ENCODE data around the gene SPOCK1. TPM values are rescaled to one million over a fixed set of nuclear protein-coding genes. Genes with fewer than 3 reads are reported as not detected.

Gene SPOCK1
- total and polyA plus RNA-seq, 2 of the 4 experiments (the other 2 are of a cell fraction), result 5.0 to 20.3 TPM

GRCh38 chr5:137145721-137146120 is 353.4 kb downstream of the SPOCK1 start:
- no peak for DNase-seq

More at GRCh38 chr5:137145721-137146120, 353.4 kb downstream of the SPOCK1 start:
- ChIA-PET CTCF (no interaction called here), POLR2A (ENCODE audit: unreplicated experiment) (no interaction called here)
- H3K4me1 ChIP-seq (ENCODE audit: control insufficient read depth, insufficient read depth, low read length), result peaks cover 24% of the 10 kb centered on the region
- H2BK120ac ChIP-seq (ENCODE audit: low read depth, low read length), result peak overlapping the region; percentile 80
- no peaks in the 10 kb centered on the region for H3K27me3 ChIP-seq (ENCODE audit: control insufficient read depth, insufficient read depth, low read length)
- peak overlapping the region; percentile 21; the same call in 1 of the 2 replicates for H2AK5ac ChIP-seq (ENCODE audit: low read depth, low read length)
- H3K27ac ChIP-seq (ENCODE audit: insufficient read depth, low read length), result no peak overlapping the region
- TF ChIP-seq NFE2L2 (IDR thresholded peaks at IDR 0.05; ENCODE audit: low read depth, low read length) (no peak), POLR2A (IDR thresholded peaks at IDR 0.05; ENCODE audit: low read depth, low read length) (no peak; the same call in 1 of the 2 replicates)
- no peak overlapping the region for H3K9ac ChIP-seq (ENCODE audit: low read depth, low read length)
- peak overlapping the region; percentile 9; the same call in 1 of the 2 replicates for H3K56ac ChIP-seq (ENCODE audit: extremely low read depth, insufficient read depth, low read length)
- peak overlapping the region; percentile 51; the same call in 1 of the 2 replicates for H4K91ac ChIP-seq (ENCODE audit: insufficient read depth, low read depth, low read length)
- peak overlapping the region; percentile 47 for H2AK9ac ChIP-seq (replicated peaks; ENCODE audit: low read depth, low read length, poor library complexity)
- in situ Hi-C loops (cut with MboI; ENCODE audit: low sequenced_read_pairs), result no loop called here
- H4K20me1 ChIP-seq (ENCODE audit: insufficient read depth, low read length), result no peaks in the 10 kb centered on the region
- no peak for ATAC-seq (ENCODE audit: low read depth)
- WGBS, 2 experiments (ENCODE audit: extremely low coverage in 2 of 2, insufficient read length in 1 of 2), result no CpG with 5 or more reads among the region's 2 CpGs
- no TSS peak for BruUV-seq (replicated peaks)
- H4K5ac ChIP-seq (ENCODE audit: low read depth, low read length), result peak overlapping the region; percentile 7; the same call in 1 of the 2 replicates
- H2BK5ac ChIP-seq (ENCODE audit: low read depth, low read length, poor library complexity, severe bottlenecking), result peak overlapping the region; percentile 67
- intact Hi-C loops (cut with micrococcal nuclease), result no loop called here
- H3K18ac ChIP-seq (ENCODE audit: low read depth, low read length), result peak overlapping the region; percentile 16; the same call in 1 of the 2 replicates
- H2BK15ac ChIP-seq (ENCODE audit: low read depth, low read length), result peak overlapping the region; percentile 25; the same call in 2 of the 3 replicates
- H3K14ac ChIP-seq (replicated peaks; ENCODE audit: low read depth, low read length), result no peak overlapping the region
- no peak overlapping the region for H3K4me2 ChIP-seq (ENCODE audit: low read depth, low read length)
- peak overlapping the region; percentile 67 for H2AFZ ChIP-seq (replicated peaks; ENCODE audit: low read length, poor library complexity)
- no peaks in the 10 kb centered on the region for H3K9me3 ChIP-seq (ENCODE audit: control insufficient read depth, insufficient read depth, low read length)
- peak overlapping the region in 1 of 2 experiments; percentile 45; a peak in 2 of 4 replicates for H4K8ac ChIP-seq (ENCODE audit: low read depth in 2 of 2, low read length in 2 of 2)
- peak overlapping the region; percentile 71 for H3K4ac ChIP-seq (ENCODE audit: low read depth, low read length)
- H3K4me3 ChIP-seq (ENCODE audit: insufficient read depth, low read depth, low read length), result no peak overlapping the region
- dilution Hi-C loops (cut with HindIII; ENCODE audit: low sequenced_read_pairs, unreplicated experiment), result no loop called here
- H3K79me1 ChIP-seq (ENCODE audit: low read depth in 1 of 2, low read length in 2 of 2), result no peaks in the 10 kb centered on the region
- H3K9me1 ChIP-seq (ENCODE audit: insufficient read depth, low read length), result peaks cover 15% of the 10 kb centered on the region; the same call in 1 of the 2 replicates
- H3K23ac ChIP-seq (ENCODE audit: low read depth, low read length), result peak overlapping the region; percentile 15; the same call in 1 of the 2 replicates
- no peaks in the 10 kb centered on the region for H3K36me3 ChIP-seq (ENCODE audit: control insufficient read depth, insufficient read depth, low read length)
- peak overlapping the region; percentile 63 for H2BK20ac ChIP-seq (ENCODE audit: low read depth, low read length)

All from IMR-90 (cell line).